ENCODE data around the gene KANSL3.
A peak's percentile ranks its signal among the peaks of the same experiment; 100 is the strongest.
"Not testable (repeated sequence)": the region's sequence is repeated elsewhere in the genome, so short reads cannot be mapped to it uniquely, and the experiment has no call there.

Gene KANSL3

DNA sequence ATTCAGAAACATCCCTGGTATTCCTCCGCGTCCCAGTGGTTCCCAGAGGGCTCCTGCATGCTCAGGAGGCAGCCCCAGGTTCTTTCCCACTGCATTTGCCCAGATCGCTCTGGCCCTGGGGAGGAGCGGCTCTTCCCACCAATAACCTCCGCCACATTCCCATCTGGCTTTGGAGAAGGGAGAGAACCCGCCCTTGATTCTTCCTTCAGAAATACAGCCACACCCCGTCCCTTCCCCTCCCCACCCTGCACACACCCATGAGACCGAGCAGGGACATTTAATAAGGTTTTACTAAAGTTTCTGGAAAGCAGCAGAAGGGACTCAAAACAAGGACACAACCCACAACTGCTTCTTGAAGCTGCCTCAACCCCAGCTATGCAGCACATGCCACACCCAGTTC, 79.6 kb downstream of the KANSL3 start:
- Mint-ChIP-seq H3K27ac (ENCODE audit: low read depth) (no peak overlapping the region), H3K27me3 (no peaks in the 10 kb centered on the region), H3K4me1 (peaks cover 4% of the 10 kb centered on the region), H3K36me3 (ENCODE audit: insufficient read depth) (peaks cover 10% of the 10 kb centered on the region), H3K4me3 (no peak overlapping the region), H3K9me3 (no peaks in the 10 kb centered on the region)
- DNase-seq (ENCODE audit: low spot score in 2 of 2) (no peak), ATAC-seq (replicated peaks; ENCODE audit: extremely low read depth, poor library complexity, severe bottlenecking) (no peak)

DNA sequence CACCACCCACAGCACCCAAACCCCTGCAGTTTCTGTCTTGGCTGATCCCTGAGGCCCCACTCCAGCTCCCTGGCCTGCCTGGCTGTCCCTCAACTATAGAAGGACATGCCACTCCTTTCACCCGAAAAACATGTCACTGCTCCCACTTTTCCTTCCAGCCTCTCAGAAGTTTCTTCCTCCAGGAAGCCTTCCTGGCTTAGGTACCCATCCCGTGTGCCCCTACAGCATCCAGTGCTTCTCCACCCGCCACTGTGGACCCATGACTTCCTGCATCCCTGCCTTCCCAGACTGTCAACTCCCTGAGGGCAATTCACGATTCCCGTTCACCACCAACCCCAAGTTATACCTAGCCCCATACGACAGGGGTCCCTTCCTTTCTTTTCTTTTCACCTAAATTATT, 80.1 kb downstream of the KANSL3 start:
- H3K4me3 Mint-ChIP-seq: no peak overlapping the region
- DNase-seq (ENCODE audit: low spot score in 2 of 2) (no peak), ATAC-seq (replicated peaks; ENCODE audit: extremely low read depth, poor library complexity, severe bottlenecking) (no peak)
- peak overlapping the region; percentile 52 for H3K27ac Mint-ChIP-seq (ENCODE audit: low read depth)
- peaks cover 8% of the 10 kb centered on the region for H3K4me1 Mint-ChIP-seq
- peaks cover 10% of the 10 kb centered on the region for H3K36me3 Mint-ChIP-seq (ENCODE audit: insufficient read depth)
- no peaks in the 10 kb centered on the region for H3K9me3 Mint-ChIP-seq
- no peaks in the 10 kb centered on the region for H3K27me3 Mint-ChIP-seq

DNA sequence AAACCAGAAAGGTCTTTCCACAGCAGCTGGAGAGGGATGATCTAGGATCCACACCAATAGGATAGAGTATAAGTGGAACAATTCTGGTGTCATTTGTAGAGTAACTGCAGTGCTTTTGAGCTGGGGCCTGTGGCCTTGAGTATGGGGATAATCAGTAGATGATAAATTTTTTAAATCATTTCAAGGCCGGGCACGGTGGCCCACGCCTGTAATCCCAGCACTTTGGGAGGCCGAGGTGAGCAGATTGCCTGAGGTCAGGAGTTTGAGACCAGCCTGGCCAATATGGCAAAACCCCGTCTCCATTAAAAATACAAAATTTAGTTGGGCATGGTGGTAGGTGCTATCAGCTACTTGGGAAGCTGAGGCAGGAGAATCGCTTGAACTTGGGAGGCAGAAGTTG, 80.7 kb downstream of the KANSL3 start:
- H3K27me3 Mint-ChIP-seq; ATAC-seq (replicated peaks; ENCODE audit: extremely low read depth, poor library complexity, severe bottlenecking); DNase-seq (ENCODE audit: low spot score in 2 of 2); H3K4me3 Mint-ChIP-seq; H3K9me3 Mint-ChIP-seq: not testable (repeated sequence)
- peak overlapping the region; percentile 52 for H3K27ac Mint-ChIP-seq (ENCODE audit: low read depth)
- H3K4me1 Mint-ChIP-seq: peaks cover 13% of the 10 kb centered on the region
- peaks cover 13% of the 10 kb centered on the region for H3K36me3 Mint-ChIP-seq (ENCODE audit: insufficient read depth)

DNA sequence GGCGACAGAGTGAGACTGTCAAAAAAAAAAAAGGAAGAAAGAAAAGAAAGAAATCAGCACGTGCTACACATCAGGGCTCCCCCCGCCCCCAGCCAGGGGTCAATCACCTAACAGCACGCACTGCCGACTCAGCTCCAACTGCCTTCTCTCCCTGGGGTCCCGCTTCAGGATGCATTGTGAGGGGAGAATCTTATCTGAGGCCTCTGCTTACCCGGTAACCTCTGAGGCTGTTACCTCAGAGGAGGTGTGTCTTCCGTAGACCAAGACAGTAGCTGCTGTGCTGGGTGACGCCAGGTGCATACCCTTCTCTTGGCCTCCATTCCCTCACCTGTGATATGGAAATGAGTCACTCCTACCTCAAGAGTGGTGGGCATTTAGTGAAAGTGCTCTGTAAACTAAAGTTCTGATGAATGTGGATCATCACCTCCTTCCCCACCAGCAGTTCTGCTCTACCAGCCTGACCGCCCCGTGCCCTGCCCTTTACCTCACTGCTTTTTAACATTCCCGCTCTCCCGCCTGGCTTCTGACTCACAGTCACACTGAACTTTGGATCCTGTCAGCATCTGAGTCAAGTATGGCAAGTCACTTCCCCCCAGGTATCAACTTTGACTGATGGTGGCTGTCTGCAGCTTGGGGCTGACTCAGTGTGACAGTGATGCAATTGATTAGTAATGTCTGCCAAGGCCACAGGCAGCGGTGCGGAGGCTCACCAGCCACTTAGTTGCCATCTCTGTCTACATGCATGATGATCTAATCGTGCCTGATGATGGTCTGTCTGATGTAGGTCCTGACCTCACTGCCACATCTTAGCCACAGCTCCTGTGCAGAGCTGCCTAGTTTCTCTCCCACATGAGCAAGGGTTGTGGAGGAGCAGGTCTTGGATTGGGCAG, 81.4 kb downstream of the KANSL3 start:
- Mint-ChIP-seq H3K27me3 (no peaks in the 10 kb centered on the region), H3K27ac (ENCODE audit: low read depth) (peak overlapping the region; percentile 52), H3K4me3 (no peak overlapping the region), H3K4me1 (peaks cover 13% of the 10 kb centered on the region), H3K36me3 (ENCODE audit: insufficient read depth) (peaks cover 19% of the 10 kb centered on the region), H3K9me3 (no peaks in the 10 kb centered on the region)
- DNase-seq (ENCODE audit: low spot score in 2 of 2) (no peak), ATAC-seq (replicated peaks; ENCODE audit: extremely low read depth, poor library complexity, severe bottlenecking) (peak; percentile 15)

DNA sequence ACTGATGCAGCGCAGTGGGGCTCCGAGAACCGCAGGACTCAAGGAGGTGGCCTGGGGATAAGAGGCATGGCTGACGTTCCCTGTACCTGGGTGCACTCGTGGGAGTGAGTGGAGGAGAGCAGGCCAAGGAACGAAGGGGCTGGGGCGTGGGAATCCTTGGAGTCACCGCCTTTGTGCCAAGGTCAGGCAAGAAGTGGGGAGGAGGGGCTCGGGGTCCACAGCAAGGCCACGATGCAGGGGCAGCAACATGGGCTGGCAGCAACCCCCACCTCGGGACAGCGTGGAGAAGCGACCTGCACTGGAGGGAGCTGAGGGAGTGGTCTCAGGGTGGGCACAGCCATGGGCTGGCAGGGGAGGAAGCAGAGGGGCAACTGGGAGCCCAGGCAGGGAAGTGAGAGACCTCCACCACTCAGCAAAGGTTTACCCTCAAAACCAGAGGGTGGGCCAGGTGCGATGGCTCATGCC, 82.9 kb downstream of the KANSL3 start:
- DNase-seq (ENCODE audit: low spot score in 2 of 2): no peak
- Mint-ChIP-seq H3K27me3 (no peaks in the 10 kb centered on the region), H3K4me3 (no peak overlapping the region), H3K36me3 (ENCODE audit: insufficient read depth) (peaks cover 27% of the 10 kb centered on the region), H3K4me1 (peaks cover 13% of the 10 kb centered on the region), H3K9me3 (no peaks in the 10 kb centered on the region), H3K27ac (ENCODE audit: low read depth) (peak overlapping the region; percentile 91)
- no peak for ATAC-seq (replicated peaks; ENCODE audit: extremely low read depth, poor library complexity, severe bottlenecking)

DNA sequence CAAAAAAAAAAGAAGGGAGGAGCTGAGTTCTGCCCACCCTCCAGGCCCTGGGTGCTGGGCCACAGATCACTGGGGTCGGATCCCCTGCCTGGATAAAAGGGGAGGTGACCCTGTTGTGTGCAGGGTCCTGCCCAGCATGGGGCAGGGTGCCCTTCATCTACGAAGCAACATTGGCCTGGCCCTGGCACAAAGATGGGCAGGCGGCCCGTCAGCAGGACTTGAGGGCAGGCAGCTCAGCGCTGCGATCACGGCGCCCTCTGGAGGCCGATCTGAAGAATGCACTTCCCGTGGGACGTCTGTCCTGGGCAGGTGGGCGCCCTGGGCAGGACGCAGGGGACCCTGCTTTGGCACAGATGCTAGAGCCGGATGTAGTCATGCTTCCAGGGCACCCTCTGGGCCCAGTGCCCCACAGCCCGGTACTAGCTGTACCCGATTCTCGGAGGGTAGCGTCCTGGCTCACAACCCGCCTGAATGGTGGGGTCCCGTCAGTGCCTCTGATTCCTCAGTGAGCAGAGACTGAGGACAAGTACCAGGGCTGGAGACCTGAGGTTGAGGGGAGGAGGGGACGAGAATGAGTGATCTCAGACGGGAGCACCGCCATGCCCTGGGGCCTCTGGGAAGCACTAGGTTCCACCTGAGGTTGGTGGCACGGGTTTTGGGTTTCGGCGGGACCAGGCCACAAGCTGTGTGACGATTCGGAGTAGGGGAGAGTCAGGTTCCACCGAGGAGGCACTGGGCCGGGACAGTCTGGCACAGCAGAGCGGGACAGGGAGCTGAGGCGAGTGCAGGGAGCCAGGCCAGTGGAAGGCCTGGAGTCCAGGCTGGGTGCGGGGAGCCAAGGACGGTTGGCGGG, 83.6 kb downstream of the KANSL3 start:
- peak; percentile 63 to 69 for DNase-seq (ENCODE audit: low spot score in 2 of 2)
- peak overlapping the region; percentile 52 for H3K4me3 Mint-ChIP-seq
- H3K4me1 Mint-ChIP-seq: peaks cover 13% of the 10 kb centered on the region
- peaks cover 29% of the 10 kb centered on the region for H3K36me3 Mint-ChIP-seq (ENCODE audit: insufficient read depth)
- peak; percentile 62 for ATAC-seq (replicated peaks; ENCODE audit: extremely low read depth, poor library complexity, severe bottlenecking)
- H3K27me3 Mint-ChIP-seq: no peaks in the 10 kb centered on the region
- H3K9me3 Mint-ChIP-seq: no peaks in the 10 kb centered on the region
- H3K27ac Mint-ChIP-seq (ENCODE audit: low read depth): peak overlapping the region; percentile 91

DNA sequence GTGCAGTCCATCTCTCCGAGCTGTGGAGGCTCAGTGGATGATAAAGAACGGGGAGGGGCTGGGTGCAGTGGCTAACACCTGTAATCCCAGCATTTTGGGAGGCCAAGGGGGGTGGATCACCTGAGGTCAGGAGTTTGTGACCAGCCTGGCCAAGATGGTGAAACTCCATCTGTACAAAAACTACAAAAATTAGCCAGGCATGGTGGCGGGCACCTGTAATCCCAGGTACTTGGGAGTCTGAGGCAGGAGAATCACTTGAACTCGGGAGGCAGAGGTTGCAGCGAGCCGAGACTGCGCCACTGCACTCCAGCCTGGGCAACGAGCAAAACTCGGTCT, 84.2 kb downstream of the KANSL3 start:
- H3K4me1 Mint-ChIP-seq: peaks cover 13% of the 10 kb centered on the region
- H3K36me3 Mint-ChIP-seq (ENCODE audit: insufficient read depth): peaks cover 29% of the 10 kb centered on the region
- not testable (repeated sequence) for ATAC-seq (replicated peaks; ENCODE audit: extremely low read depth, poor library complexity, severe bottlenecking); H3K27me3 Mint-ChIP-seq; H3K9me3 Mint-ChIP-seq; DNase-seq (ENCODE audit: low spot score in 2 of 2)
- peak overlapping the region; percentile 52 for H3K4me3 Mint-ChIP-seq
- peak overlapping the region; percentile 32 for H3K27ac Mint-ChIP-seq (ENCODE audit: low read depth)

DNA sequence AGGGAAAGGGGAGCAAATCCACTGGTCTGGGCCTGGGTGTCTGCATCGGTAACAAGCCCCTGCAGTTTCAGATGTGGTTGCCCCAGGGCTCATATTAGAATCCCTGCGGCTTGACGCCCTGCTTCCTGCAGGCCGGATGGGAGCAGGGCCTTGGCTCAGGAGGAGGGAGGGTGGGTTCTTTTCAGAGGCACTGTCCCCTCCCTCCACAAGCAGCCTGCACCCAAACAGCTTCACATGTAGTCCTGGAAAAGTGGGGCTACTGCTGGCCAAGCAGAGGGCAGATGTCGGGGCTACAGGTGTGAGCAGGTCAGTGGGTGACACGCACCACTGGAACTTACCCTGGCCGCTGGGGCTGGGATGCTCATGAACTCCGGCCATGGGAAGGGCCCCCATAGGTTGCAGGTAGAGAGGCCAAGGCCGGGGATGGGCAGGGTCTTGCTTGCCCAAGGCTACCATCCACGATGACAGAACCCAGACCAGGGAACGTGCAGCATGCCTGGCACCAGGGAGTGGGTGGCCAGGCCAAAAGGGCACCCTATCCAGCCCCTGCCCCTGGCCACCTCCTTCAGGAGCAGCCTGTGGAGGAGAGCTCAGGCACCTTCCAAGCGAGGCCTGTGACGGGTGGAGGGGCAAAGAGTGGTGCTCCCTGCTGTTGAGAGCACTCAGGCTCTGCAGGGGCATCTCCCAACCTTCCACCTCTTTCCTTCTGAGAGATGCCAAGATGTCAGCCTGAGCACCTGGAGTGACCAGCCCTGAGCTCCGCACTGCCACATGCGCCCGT, 84.7 kb downstream of the KANSL3 start:
- H3K4me1 Mint-ChIP-seq: peaks cover 13% of the 10 kb centered on the region
- H3K27ac Mint-ChIP-seq (ENCODE audit: low read depth): peak overlapping the region; percentile 32
- ATAC-seq (replicated peaks; ENCODE audit: extremely low read depth, poor library complexity, severe bottlenecking): no peak
- H3K9me3 Mint-ChIP-seq: no peaks in the 10 kb centered on the region
- peaks cover 34% of the 10 kb centered on the region for H3K36me3 Mint-ChIP-seq (ENCODE audit: insufficient read depth)
- no peaks in the 10 kb centered on the region for H3K27me3 Mint-ChIP-seq
- peak overlapping the region; percentile 52 for H3K4me3 Mint-ChIP-seq
- DNase-seq (ENCODE audit: low spot score in 2 of 2): no peak

DNA sequence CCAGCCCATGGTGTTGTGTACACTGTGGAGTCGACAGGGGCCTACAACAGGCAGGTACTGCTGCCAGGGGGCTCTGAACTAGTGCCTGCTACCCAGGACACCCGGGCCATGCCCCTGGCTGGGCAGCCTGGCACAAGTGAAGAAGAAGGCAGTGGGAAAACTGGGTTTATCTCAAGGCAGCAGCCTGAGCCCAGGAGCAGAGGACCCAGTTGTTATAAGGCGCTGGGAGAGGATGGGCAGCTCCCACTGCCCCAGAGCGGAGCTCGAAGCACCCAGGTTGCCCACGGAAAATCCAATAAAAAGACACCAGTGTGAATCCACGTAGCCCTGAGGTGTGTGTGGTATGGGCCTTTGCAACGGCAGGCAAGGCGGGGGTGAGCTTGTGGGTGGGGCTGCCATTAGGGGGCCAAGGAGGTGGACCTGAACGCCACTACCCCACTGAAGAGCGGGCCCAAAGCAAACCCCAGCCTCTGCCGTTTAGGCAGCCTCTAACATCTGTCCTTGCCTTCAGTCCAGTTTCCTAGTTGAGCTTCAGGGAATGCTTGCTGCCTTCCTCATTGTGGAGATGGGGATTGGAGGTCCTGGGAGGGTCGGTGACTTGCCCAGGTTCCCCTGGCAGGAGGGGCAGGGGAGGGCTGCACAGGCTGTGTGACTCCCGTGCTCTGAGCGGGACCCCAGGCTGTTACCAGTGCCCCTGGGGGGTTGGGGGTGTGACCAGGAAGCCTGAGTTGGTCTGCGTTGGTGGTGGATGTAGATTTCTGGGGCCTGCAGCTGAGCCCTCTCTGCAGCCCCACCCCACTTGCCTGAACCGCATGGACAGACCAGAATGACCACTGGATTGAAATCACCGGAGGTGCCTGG, 85.6 kb downstream of the KANSL3 start:
- Mint-ChIP-seq H3K9me3 (no peaks in the 10 kb centered on the region), H3K27me3 (no peaks in the 10 kb centered on the region), H3K4me3 (peak overlapping the region; percentile 52), H3K36me3 (ENCODE audit: insufficient read depth) (peaks cover 39% of the 10 kb centered on the region), H3K27ac (ENCODE audit: low read depth) (peak overlapping the region; percentile 59), H3K4me1 (peaks cover 17% of the 10 kb centered on the region)
- DNase-seq (ENCODE audit: low spot score in 2 of 2) (no peak), ATAC-seq (replicated peaks; ENCODE audit: extremely low read depth, poor library complexity, severe bottlenecking) (no peak)

DNA sequence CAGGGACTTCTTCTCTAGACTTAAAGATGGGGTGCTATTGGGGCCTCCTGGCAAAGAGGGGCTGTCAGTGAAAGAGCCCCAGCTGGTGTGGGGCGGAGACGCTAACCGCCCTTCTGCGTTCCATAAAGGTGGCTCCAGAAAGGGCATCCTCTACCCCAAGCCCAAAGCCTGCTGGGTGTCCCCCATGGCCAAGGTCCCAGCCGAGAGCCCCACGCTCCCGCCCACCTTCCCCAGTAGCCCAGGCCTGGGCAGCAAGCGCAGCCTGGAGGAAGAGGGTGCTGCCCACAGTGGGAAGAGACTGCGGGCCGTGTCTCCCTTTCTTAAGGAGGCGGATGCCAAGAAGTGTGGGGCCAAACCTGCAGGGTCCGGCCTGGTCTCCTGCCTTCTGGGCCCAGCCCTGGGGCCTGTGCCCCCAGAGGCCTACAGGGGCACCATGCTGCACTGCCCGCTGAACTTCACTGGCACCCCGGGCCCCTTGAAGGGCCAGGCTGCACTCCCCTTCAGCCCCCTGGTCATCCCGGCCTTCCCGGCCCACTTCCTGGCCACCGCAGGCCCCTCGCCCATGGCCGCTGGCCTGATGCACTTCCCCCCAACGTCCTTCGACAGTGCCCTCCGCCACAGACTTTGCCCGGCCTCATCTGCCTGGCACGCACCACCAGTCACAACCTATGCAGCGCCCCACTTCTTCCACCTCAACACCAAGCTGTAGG, 86.4 kb downstream of the KANSL3 start:
- peaks cover 42% of the 10 kb centered on the region for H3K36me3 Mint-ChIP-seq (ENCODE audit: insufficient read depth)
- peaks cover 25% of the 10 kb centered on the region for H3K4me1 Mint-ChIP-seq
- peak overlapping the region; percentile 59 for H3K27ac Mint-ChIP-seq (ENCODE audit: low read depth)
- DNase-seq (ENCODE audit: low spot score in 2 of 2) (no peak), ATAC-seq (replicated peaks; ENCODE audit: extremely low read depth, poor library complexity, severe bottlenecking) (no peak)
- no peaks in the 10 kb centered on the region for H3K27me3 Mint-ChIP-seq
- no peak overlapping the region for H3K4me3 Mint-ChIP-seq
- H3K9me3 Mint-ChIP-seq: no peaks in the 10 kb centered on the region

Data from central memory CD8-positive, alpha-beta T cell (primary cell).